ENCODE data around the gene SYNJ1. TPM values are rescaled to one million over a fixed set of nuclear protein-coding genes. Genes with fewer than 3 reads are reported as not detected.
A peak's percentile ranks its signal among the peaks of the same experiment; 100 is the strongest.
"Not testable (repeated sequence)": the region's sequence is repeated elsewhere in the genome, so short reads cannot be mapped to it uniquely, and the experiment has no call there.

Gene SYNJ1
- total RNA-seq, 1 donor from 2014 or later, result 6.8 TPM

- DNase-seq, result no peak
Measured at GRCh38 chr21:32687643-32688345, 40.0 kb downstream of the SYNJ1 start.

GRCh38 chr21:32682696-32683474 lies 44.9 kb downstream of the SYNJ1 start:
- DNase-seq, result no peak

- no peak for DNase-seq
Measured at GRCh38 chr21:32674731-32675130, 53.1 kb downstream of the SYNJ1 start.

- no peak for DNase-seq
Measured at GRCh38 chr21:32674038-32674437, 53.8 kb downstream of the SYNJ1 start.

- DNase-seq, result no peak
Measured at GRCh38 chr21:32666258-32666657, 61.6 kb downstream of the SYNJ1 start.

- DNase-seq, result not testable (repeated sequence)
Measured at GRCh38 chr21:32664095-32664494, 63.7 kb downstream of the SYNJ1 start.

GRCh38 chr21:32661981-32662380 lies 65.8 kb downstream of the SYNJ1 start:
- not testable (repeated sequence) for DNase-seq

GRCh38 chr21:32661026-32661782 lies 66.6 kb downstream of the SYNJ1 start:
- not testable (repeated sequence) for DNase-seq

- DNase-seq, result no peak
Measured at GRCh38 chr21:32658524-32658923, 69.3 kb downstream of the SYNJ1 start.

- peak; percentile 3 for DNase-seq
Measured at GRCh38 chr21:32653326-32653901, 74.4 kb downstream of the SYNJ1 start.

GRCh38 chr21:32648165-32648564 lies 79.6 kb downstream of the SYNJ1 start:
- DNase-seq, result no peak

GRCh38 chr21:32645261-32646182 lies 82.3 kb downstream of the SYNJ1 start:
- no peak for DNase-seq

- DNase-seq, result no peak
Measured at GRCh38 chr21:32641710-32642698, 85.8 kb downstream of the SYNJ1 start.

GRCh38 chr21:32626621-32627196 lies 101.1 kb downstream of the SYNJ1 start:
- no peak for DNase-seq

- not testable (repeated sequence) for DNase-seq
Measured at GRCh38 chr21:32618218-32618617, 109.6 kb downstream of the SYNJ1 start.

- no peak for DNase-seq
Measured at GRCh38 chr21:32613436-32614043, 114.3 kb downstream of the SYNJ1 start.

- DNase-seq, result no peak
Measured at GRCh38 chr21:32612999-32613337, 114.8 kb downstream of the SYNJ1 start.

GRCh38 chr21:32612075-32612998 lies 115.5 kb downstream of the SYNJ1 start, which contains the start of gene CFAP298:
CFAP298 (minus strand) TSS chr21:32612377; CDS start chr21:32612243, 134 bp downstream.
- peak; percentile 96 for DNase-seq

All from tongue (tissue), 2 donors.